Uterus (tissue), 4 donors: ENCODE results near the gene GPR141. TPM values are rescaled to one million over a fixed set of nuclear protein-coding genes. Genes with fewer than 3 reads are reported as not detected.

Experiments used
- DNase-seq, 2 donors: peaks; one replicate each; pipeline ENCODE4 v3.0.0-alpha.2; 2019 to 2020
- H3K27ac ChIP-seq, 2 donors: fragments of 200-600 bp; sonication (generic); 1 replicate in 1 of 2; 2 replicates in 1 of 2; pipeline ENCODE4 v1.5.1; 2016 to 2018
- H3K27me3 ChIP-seq, 2 donors: fragments of 200-600 bp; sonication (generic); one replicate each; pipeline ENCODE4 v1.5.1; 2018 to 2019; ENCODE audit warnings: control low read depth in 1 of 2
- H3K36me3 ChIP-seq, 2 donors: fragments of 200-600 bp; sonication (generic); one replicate each; pipeline ENCODE4 v1.5.1; 2019; ENCODE audit warnings: control low read depth in 1 of 2
- H3K4me1 ChIP-seq, 2 donors: fragments of 200-600 bp; sonication (generic); one replicate each; pipeline ENCODE4 v1.5.1; 2018 to 2019; ENCODE audit warnings: control low read depth in 1 of 2
- H3K4me3 ChIP-seq, 2 donors: fragments of 200-600 bp; sonication (generic); 1 replicate in 1 of 2; 2 replicates in 1 of 2; pipeline ENCODE4 v1.5.1; 2018 to 2019; ENCODE audit warnings: mild to moderate bottlenecking in 1 of 2
- H3K9me3 ChIP-seq, 2 donors: fragments of 200-600 bp; sonication (generic); one replicate each; pipeline ENCODE4 v1.5.1; 2019; ENCODE audit warnings: control low read depth in 1 of 2
- CTCF ChIP-seq, 4 experiments: fragments of 200-600 bp in 2 of 4; fragments of 450-650 bp in 2 of 4; sonication (generic) in 2 of 4; IDR thresholded peaks; one replicate each; pipeline ENCODE4 v1.5.1; 2016 to 2019; ENCODE audit warnings: antibody characterized with exemption in 4 of 4, mild to moderate bottlenecking in 2 of 4, moderate library complexity in 1 of 4
- POLR2A ChIP-seq, 2 donors: fragments of 450-650 bp; IDR thresholded peaks; one replicate each; pipeline ENCODE4 v1.6.1; 2016; ENCODE audit warnings: antibody characterized with exemption in 2 of 2, mild to moderate bottlenecking in 1 of 2, moderate library complexity in 1 of 2
- intact Hi-C: fragments of 100-400 bp; cut with DNase I; formaldehyde crosslinking; loops from one replicate; pipeline ENCODE4 v1.15.1; 2023; ENCODE audit warnings: low total_unique reads
- total RNA-seq, 4 donors: library from RNA; depleted of rRNA in 3 of 4; stranded (reverse); fragments of >200 nt in 3 of 4; gene quantifications; one replicate each; pipeline versions ENCODE4 v1.1.0 to v1.2.4, GENCODE V29; 2014 to 2023
- donor health status: DM: yes; HTN: yes; CAD: no.

GPR141 gene
- total RNA-seq, 4 donors from 2014 or later, result 0.58 to 1.8 TPM; not detected in 2

GRCh38 chr7:37740398-37740797, 56.8 kb downstream of the GPR141 start:
- Histone ChIP-seq H3K4me1 (no peaks in the 10 kb centered on the region), H3K4me3 (no peak overlapping the region), H3K9me3 (no peaks in the 10 kb centered on the region), H3K27me3 (no peaks in the 10 kb centered on the region), H3K27ac (no peak overlapping the region), H3K36me3 (no peaks in the 10 kb centered on the region)
- no peak for DNase-seq
- intact Hi-C loops, result no loop called here
- no peak for TF ChIP-seq POLR2A (IDR thresholded peaks at IDR 0.05)

- Histone ChIP-seq H3K27me3 (no peaks in the 10 kb centered on the region), H3K4me3 (no peak overlapping the region), H3K9me3 (no peaks in the 10 kb centered on the region), H3K36me3 (no peaks in the 10 kb centered on the region), H3K27ac (no peak overlapping the region), H3K4me1 (no peaks in the 10 kb centered on the region)
- intact Hi-C loops, result no loop called here
- no peak for DNase-seq
- no peak for TF ChIP-seq CTCF (IDR thresholded peaks at IDR 0.05)
- TF ChIP-seq POLR2A (IDR thresholded peaks at IDR 0.05), result no peak
These were observed 58.2 kb downstream of the GPR141 start for GRCh38 chr7:37741776-37742175.

- DNase-seq, result no peak
- Histone ChIP-seq H3K27ac (no peak overlapping the region), H3K36me3 (no peaks in the 10 kb centered on the region), H3K4me1 (no peaks in the 10 kb centered on the region), H3K9me3 (no peaks in the 10 kb centered on the region), H3K4me3 (no peak overlapping the region), H3K27me3 (no peaks in the 10 kb centered on the region)
- intact Hi-C loops, result no loop called here
- TF ChIP-seq CTCF (IDR thresholded peaks at IDR 0.05), result no peak
- no peak for TF ChIP-seq POLR2A (IDR thresholded peaks at IDR 0.05)
These were observed 67.5 kb downstream of the GPR141 start for GRCh38 chr7:37751096-37751495.

GRCh38 chr7:37753398-37754050, 70.0 kb downstream of the GPR141 start:
- no peaks in the 10 kb centered on the region for H3K9me3 ChIP-seq
- H3K4me1 ChIP-seq, result no peaks in the 10 kb centered on the region
- H3K4me3 ChIP-seq, result no peak overlapping the region
- H3K27ac ChIP-seq, result no peak overlapping the region
- TF ChIP-seq CTCF (IDR thresholded peaks at IDR 0.05) (no peak), POLR2A (IDR thresholded peaks at IDR 0.05) (no peak)
- DNase-seq, result no peak
- no peaks in the 10 kb centered on the region for H3K36me3 ChIP-seq
- intact Hi-C loops, result no loop called here
- H3K27me3 ChIP-seq, result no peaks in the 10 kb centered on the region

- no peak overlapping the region for H3K4me3 ChIP-seq
- no peaks in the 10 kb centered on the region for H3K27me3 ChIP-seq
- H3K9me3 ChIP-seq, result no peaks in the 10 kb centered on the region
- H3K36me3 ChIP-seq, result no peaks in the 10 kb centered on the region
- H3K4me1 ChIP-seq, result no peaks in the 10 kb centered on the region
- TF ChIP-seq CTCF (IDR thresholded peaks at IDR 0.05), result no peak
- no peak for TF ChIP-seq POLR2A (IDR thresholded peaks at IDR 0.05)
- no peak overlapping the region for H3K27ac ChIP-seq
- intact Hi-C loops, result no loop called here
- DNase-seq, result no peak
These were observed 73.4 kb downstream of the GPR141 start for GRCh38 chr7:37756797-37757551.
